ENCODE results near the gene SEMA3C.

DNA sequence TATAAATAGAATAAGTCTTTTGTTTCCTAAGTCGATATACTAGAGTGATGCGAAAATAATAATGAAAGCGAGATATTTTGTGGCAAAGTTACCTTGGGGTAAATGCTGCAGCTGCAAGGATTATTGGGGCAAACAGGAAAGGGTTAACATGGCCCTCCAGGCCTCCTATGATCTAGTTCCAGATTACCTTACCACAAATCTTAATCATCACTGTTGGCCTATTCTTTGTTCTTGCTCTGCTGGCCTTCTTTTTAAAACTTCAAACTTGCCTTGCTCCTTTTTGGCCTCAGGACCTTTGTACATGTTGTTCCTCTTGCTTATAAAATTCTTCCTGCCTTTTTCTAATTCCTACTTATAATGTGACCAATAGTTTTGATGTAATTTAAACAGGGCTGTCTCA is 81.5 kb downstream of the SEMA3C start:
- TF ChIP-seq, protein P1, sequence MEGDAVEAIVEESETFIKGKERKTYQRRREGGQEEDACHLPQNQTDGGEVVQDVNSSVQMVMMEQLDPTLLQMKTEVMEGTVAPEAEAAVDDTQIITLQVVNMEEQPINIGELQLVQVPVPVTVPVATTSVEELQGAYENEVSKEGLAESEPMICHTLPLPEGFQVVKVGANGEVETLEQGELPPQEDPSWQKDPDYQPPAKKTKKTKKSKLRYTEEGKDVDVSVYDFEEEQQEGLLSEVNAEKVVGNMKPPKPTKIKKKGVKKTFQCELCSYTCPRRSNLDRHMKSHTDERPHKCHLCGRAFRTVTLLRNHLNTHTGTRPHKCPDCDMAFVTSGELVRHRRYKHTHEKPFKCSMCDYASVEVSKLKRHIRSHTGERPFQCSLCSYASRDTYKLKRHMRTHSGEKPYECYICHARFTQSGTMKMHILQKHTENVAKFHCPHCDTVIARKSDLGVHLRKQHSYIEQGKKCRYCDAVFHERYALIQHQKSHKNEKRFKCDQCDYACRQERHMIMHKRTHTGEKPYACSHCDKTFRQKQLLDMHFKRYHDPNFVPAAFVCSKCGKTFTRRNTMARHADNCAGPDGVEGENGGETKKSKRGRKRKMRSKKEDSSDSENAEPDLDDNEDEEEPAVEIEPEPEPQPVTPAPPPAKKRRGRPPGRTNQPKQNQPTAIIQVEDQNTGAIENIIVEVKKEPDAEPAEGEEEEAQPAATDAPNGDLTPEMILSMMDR (IDR thresholded peaks at IDR 0.05) = no peak
- no peak for TF ChIP-seq POLR2A (IDR thresholded peaks at IDR 0.05)
